Ishikawa (cell line): ENCODE measurements around the gene KDM4B.

ENCODE experiments used
- CEBPB ChIP-seq: IDR thresholded peaks from 2 replicates; pipeline ENCODE4 v1.6.1; 2012
- CREB1 ChIP-seq: IDR thresholded peaks from 2 replicates; pipeline ENCODE4 v1.6.1; 2012; ENCODE audit warnings: low read depth
- EGR1 ChIP-seq: IDR thresholded peaks from 2 replicates; pipeline ENCODE4 v1.6.1; 2012
- EP300 ChIP-seq: IDR thresholded peaks from 2 replicates; pipeline ENCODE4 v1.6.1; 2012; ENCODE audit warnings: borderline replicate concordance
- FOXM1 ChIP-seq: IDR thresholded peaks from 2 replicates; pipeline ENCODE4 v1.6.1; 2012; ENCODE audit warnings: low read depth, borderline replicate concordance
- NFIC ChIP-seq: IDR thresholded peaks from 2 replicates; pipeline ENCODE4 v1.6.1; 2012
- RAD21 ChIP-seq: IDR thresholded peaks from 2 replicates; pipeline ENCODE4 v1.6.1; 2012; ENCODE audit warnings: low read depth
- TAF1 ChIP-seq: IDR thresholded peaks from 2 replicates; pipeline ENCODE4 v1.6.1; 2012; ENCODE audit warnings: low read depth, mild to moderate bottlenecking
- TCF12 ChIP-seq: IDR thresholded peaks from 2 replicates; pipeline ENCODE4 v1.6.1; 2012; ENCODE audit warnings: low read depth
- TEAD4 ChIP-seq: IDR thresholded peaks from 2 replicates; pipeline ENCODE4 v1.6.1; 2012
- YY1 ChIP-seq: IDR thresholded peaks from 2 replicates; pipeline ENCODE4 v1.6.1; 2012; ENCODE audit warnings: low read depth
- ZBTB7A ChIP-seq: IDR thresholded peaks from 2 replicates; pipeline ENCODE4 v1.6.1; 2012; ENCODE audit warnings: low read depth
- TF ChIP-seq, protein P1 (sequence below): IDR thresholded peaks from 2 replicates; pipeline ENCODE4 v1.6.1; 2012; ENCODE audit warnings: low read depth, mild to moderate bottlenecking
- TF ChIP-seq, protein P2 (sequence below): IDR thresholded peaks from 2 replicates; pipeline ENCODE4 v1.6.1; 2012
- TF ChIP-seq, protein P3 (sequence below): IDR thresholded peaks from 2 replicates; pipeline ENCODE4 v1.6.1; 2012

KDM4B gene

DNA sequence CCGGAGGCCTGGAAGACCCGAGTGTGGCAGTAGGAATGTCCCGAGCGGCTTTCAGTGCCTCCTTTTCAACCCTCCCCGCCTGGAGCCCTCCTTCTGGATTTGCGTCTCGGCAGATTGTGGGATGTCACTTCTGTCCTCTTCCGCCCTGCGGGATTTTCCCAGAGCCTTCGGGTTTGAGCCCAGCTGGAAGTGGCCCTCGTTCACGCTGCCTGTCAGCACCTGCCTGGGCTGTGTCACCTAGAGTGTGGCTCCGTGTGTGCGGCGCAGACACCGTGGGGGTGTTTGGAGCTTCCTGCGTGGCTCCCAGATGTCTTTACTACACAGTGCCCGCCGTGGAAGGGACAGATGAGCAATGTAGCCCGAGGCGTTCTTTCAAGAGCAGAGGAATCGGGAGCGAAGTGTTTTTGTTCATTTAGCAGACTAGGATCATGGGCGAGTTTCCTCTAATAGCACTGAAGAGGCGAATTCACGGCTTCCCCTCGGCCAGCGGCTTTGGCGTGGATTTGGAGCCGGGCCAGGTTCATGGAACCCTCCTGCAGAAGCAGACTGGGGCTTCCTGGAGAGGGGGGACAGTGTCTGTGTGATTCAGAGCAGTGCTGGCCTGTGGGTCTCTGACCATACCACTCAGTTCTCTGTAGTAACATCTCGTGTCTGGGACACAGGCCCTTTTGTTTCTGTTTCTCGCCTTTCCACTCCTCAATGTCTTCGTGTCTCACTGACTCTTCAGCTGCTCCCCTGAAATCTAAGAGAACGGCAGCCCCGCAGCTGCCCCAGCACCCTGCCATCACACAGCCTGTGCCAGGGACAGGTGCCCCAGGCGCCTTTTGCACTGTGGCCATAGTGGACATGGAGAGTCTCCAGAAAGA lies 68.0 kb downstream of the KDM4B start:
- TF ChIP-seq RAD21 (no peak), NFIC (no peak), EGR1 (no peak), TAF1 (no peak), TEAD4 (no peak), CEBPB (no peak), ZBTB7A (no peak), TCF12 (no peak), CREB1 (no peak), YY1 (no peak), EP300 (no peak), FOXM1 (no peak)
- TF ChIP-seq, protein P1, sequence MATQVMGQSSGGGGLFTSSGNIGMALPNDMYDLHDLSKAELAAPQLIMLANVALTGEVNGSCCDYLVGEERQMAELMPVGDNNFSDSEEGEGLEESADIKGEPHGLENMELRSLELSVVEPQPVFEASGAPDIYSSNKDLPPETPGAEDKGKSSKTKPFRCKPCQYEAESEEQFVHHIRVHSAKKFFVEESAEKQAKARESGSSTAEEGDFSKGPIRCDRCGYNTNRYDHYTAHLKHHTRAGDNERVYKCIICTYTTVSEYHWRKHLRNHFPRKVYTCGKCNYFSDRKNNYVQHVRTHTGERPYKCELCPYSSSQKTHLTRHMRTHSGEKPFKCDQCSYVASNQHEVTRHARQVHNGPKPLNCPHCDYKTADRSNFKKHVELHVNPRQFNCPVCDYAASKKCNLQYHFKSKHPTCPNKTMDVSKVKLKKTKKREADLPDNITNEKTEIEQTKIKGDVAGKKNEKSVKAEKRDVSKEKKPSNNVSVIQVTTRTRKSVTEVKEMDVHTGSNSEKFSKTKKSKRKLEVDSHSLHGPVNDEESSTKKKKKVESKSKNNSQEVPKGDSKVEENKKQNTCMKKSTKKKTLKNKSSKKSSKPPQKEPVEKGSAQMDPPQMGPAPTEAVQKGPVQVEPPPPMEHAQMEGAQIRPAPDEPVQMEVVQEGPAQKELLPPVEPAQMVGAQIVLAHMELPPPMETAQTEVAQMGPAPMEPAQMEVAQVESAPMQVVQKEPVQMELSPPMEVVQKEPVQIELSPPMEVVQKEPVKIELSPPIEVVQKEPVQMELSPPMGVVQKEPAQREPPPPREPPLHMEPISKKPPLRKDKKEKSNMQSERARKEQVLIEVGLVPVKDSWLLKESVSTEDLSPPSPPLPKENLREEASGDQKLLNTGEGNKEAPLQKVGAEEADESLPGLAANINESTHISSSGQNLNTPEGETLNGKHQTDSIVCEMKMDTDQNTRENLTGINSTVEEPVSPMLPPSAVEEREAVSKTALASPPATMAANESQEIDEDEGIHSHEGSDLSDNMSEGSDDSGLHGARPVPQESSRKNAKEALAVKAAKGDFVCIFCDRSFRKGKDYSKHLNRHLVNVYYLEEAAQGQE, result no peak
- TF ChIP-seq, protein P2, sequence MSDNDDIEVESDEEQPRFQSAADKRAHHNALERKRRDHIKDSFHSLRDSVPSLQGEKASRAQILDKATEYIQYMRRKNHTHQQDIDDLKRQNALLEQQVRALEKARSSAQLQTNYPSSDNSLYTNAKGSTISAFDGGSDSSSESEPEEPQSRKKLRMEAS, result no peak
- TF ChIP-seq, protein P3, sequence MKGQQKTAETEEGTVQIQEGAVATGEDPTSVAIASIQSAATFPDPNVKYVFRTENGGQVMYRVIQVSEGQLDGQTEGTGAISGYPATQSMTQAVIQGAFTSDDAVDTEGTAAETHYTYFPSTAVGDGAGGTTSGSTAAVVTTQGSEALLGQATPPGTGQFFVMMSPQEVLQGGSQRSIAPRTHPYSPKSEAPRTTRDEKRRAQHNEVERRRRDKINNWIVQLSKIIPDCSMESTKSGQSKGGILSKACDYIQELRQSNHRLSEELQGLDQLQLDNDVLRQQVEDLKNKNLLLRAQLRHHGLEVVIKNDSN, result no peak

DNA sequence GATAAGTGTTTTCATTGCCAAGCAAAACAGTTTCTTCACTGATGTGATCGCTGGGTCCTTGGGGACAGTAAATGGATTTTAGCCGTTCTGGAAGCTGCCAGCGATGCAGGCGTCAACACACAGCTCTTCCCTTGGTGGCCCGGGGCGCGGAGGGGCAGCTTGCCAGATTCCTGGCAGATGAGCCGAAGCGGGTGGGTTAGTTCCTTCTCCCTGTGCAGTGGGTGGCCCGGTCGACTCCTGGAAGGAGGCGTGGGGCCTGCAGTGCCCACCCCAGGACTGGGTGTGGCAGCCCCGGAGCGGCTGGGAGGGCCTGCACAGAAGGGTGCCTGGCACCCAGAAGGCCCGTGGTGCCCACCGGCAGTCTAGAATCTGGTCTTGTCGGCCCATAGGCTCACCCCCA lies 69.0 kb downstream of the KDM4B start:
- TF ChIP-seq TCF12, result no peak
- TF ChIP-seq CREB1, result no peak
- TF ChIP-seq TEAD4, result no peak
- TF ChIP-seq CEBPB, result no peak
- no peak for TF ChIP-seq YY1
- no peak for TF ChIP-seq TAF1
- TF ChIP-seq, protein P2, result no peak
- TF ChIP-seq EP300, result no peak
- TF ChIP-seq FOXM1, result no peak
- no peak for TF ChIP-seq ZBTB7A
- TF ChIP-seq, protein P1, result no peak
- TF ChIP-seq, protein P3, result no peak
- no peak for TF ChIP-seq NFIC
- TF ChIP-seq RAD21, result no peak

DNA sequence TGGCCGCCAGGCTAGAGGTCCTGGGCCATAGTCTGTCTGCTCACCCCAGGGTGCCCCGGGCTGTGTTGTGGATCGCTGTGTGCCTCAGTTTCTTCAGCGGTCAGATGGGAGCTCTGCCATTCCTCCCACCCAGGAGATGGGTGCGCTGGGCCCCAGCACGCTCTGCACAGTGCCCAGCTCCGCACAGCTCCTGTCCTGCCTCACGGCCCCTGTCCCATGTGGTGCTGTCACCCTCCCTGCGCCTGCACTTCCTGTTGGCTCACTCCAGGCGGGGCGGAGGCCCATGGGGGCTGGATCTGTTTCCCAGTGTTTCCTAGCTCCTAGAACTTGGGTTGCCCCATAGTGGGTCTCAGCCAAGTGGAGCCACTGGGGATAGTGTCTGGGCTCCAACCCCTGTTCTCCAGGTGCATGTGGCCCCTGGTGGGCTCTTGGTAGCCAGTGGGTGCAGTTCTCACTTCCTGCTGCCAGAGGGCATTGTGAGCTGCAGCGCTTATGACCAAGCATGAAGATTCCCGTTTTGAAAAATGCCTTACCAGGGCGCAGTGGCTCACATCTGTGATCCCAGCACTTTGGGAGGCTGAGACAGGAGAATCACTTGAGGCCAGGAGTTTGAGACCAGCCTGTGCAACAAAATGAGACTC lies 69.8 kb downstream of the KDM4B start:
- TF ChIP-seq ZBTB7A (0 out of 2 replicates have a peak, but pooled peaks have one; percentile 35), CEBPB (no peak), RAD21 (peak; percentile 42; the same call in 1 of the 2 replicates)

DNA sequence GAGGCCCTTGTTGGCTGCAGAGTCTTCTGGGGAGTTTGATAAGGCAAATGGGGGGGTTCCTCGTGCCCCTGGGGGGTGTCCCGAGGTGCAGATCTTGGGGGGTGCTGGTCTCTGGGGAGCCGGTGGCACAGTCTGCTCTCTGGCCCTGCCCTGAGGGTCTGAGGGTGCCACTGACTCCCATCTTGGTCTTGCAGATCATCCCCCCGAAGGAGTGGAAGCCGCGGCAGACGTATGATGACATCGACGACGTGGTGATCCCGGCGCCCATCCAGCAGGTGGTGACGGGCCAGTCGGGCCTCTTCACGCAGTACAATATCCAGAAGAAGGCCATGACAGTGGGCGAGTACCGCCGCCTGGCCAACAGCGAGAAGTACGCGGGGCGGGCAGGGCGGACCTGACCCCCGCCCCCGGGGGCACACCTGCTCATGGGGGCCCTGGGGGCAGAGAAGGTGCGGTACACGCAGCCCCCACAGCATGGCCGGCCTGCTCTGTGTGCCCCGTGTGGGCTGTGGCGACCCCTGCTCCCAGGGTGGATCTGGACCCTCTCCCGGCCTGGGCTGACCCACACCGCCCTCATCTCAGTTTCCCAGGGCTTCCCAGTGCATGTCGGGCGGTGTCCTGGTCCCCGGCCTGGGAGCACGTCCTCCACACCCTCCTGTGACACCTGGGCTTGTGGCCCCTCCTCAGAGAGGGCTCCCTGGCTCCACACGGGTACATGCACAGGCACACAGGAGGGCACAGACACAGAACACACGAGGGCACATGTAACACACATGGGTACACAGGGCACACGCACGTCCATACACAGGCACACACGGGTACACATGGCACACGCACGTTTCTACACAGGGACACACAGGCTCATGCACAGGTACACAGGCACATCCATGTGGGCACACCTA lies 71.0 kb downstream of the KDM4B start:
- no peak for TF ChIP-seq NFIC
- TF ChIP-seq, protein P1, result no peak
- TF ChIP-seq EP300, result no peak
- no peak for TF ChIP-seq RAD21
- no peak for TF ChIP-seq CREB1
- no peak for TF ChIP-seq TAF1
- TF ChIP-seq ZBTB7A, result no peak
- TF ChIP-seq, protein P3, result no peak
- no peak for TF ChIP-seq CEBPB
- no peak for TF ChIP-seq FOXM1
- TF ChIP-seq, protein P2, result no peak
- no peak for TF ChIP-seq EGR1
- no peak for TF ChIP-seq TEAD4
